H1 (cell line): ENCODE measurements around the gene KRAS. TPM values are rescaled to one million over a fixed set of nuclear protein-coding genes. Genes with fewer than 3 reads are reported as not detected.
A peak's percentile ranks its signal among the peaks of the same experiment; 100 is the strongest.

Source experiments
- CTCF ChIA-PET: fragments of 300-600 bp; sonication (Branson Sonifier 250); formaldehyde crosslinking; loops from one replicate; lab custom pipeline; 2021; ENCODE audit not compliant: partially characterized antibody; lab: Charles Lee
- POLR2A ChIA-PET: fragments of 300-600 bp; sonication (Branson Sonifier 250); formaldehyde crosslinking; loops from one replicate; lab custom pipeline; 2021; ENCODE audit warnings: inconsistent platforms; ENCODE audit not compliant: partially characterized antibody; lab: Charles Lee
- DNase-seq, 2 experiments: peaks; one replicate each; pipeline versions ENCODE4 v3.0.0 to v3.0.0-alpha.2; 2010 to 2022; ENCODE audit warnings: low spot score in 2 of 2, low read depth in 1 of 2, mixed read lengths in 1 of 2
- FAIRE-seq: peaks from 2 replicates; lab custom pipeline; 2011; peaks lifted over from hg19 to GRCh38; lab: Jason Lieb, UNC
- H2AFZ ChIP-seq: 2 replicates; pipeline ENCODE4 v1.8.1; 2012; ENCODE audit warnings: low read length, inconsistent platforms
- H2AK5ac ChIP-seq: 2 replicates; pipeline ENCODE4 v1.6.1; 2013; ENCODE audit warnings: low read depth, low read length
- H2BK120ac ChIP-seq: replicated peaks from 2 replicates; pipeline ENCODE3; 2013; ENCODE audit warnings: low read depth, low read length, inconsistent platforms
- H2BK12ac ChIP-seq: 2 replicates; pipeline ENCODE4 v1.6.1; 2013; ENCODE audit warnings: low read depth, low read length
- H2BK15ac ChIP-seq: 2 replicates; pipeline ENCODE4 v1.6.1; 2013; ENCODE audit warnings: low read length
- H2BK20ac ChIP-seq: 2 replicates; pipeline ENCODE4 v1.6.1; 2013; ENCODE audit warnings: low read length
- H2BK5ac ChIP-seq: 2 replicates; pipeline ENCODE4 v1.6.1; 2013; ENCODE audit warnings: low read depth, low read length
- H3K14ac ChIP-seq: 2 replicates; pipeline ENCODE4 v1.6.1; 2013; ENCODE audit warnings: inconsistent platforms; ENCODE audit not compliant: insufficient read length
- H3K18ac ChIP-seq: 2 replicates; pipeline ENCODE4 v1.6.1; 2013; ENCODE audit warnings: low read length; ENCODE audit errors: extremely low read depth
- H3K23ac ChIP-seq: 2 replicates; pipeline ENCODE4 v1.6.1; 2013; ENCODE audit warnings: inconsistent platforms; ENCODE audit not compliant: insufficient read length
- H3K23me2 ChIP-seq: 2 replicates; pipeline ENCODE4 v1.6.1; 2013; ENCODE audit warnings: low read depth, low read length
- H3K27ac ChIP-seq: 2 replicates; pipeline ENCODE4 v1.6.1; 2011; ENCODE audit warnings: low read depth, low read length, inconsistent platforms
- H3K27me3 ChIP-seq, 4 experiments: replicated peaks in 1 of 4; 1 replicate in 1 of 4; 2 replicates in 3 of 4; pipeline versions ENCODE4 v1.6.1 to v1.8.1; 2011 to 2013; ENCODE audit warnings: low read length in 3 of 4, mild to moderate bottlenecking in 3 of 4, inconsistent platforms in 2 of 4, mixed read lengths in 2 of 4, moderate library complexity in 1 of 4; ENCODE audit not compliant: control insufficient read depth in 3 of 4, insufficient read depth in 3 of 4; ENCODE audit errors: extremely low read depth in 1 of 4
- H3K36me3 ChIP-seq, 4 experiments: 2 replicates each; pipeline versions ENCODE4 v1.6.1 to v1.8.1; 2011 to 2013; ENCODE audit warnings: mild to moderate bottlenecking in 4 of 4, low read length in 3 of 4, moderate library complexity in 2 of 4, control low read depth in 1 of 4, inconsistent platforms in 1 of 4; ENCODE audit not compliant: insufficient read depth in 4 of 4, control insufficient read depth in 2 of 4
- H3K4ac ChIP-seq: replicated peaks from 2 replicates; pipeline ENCODE3; 2013; ENCODE audit warnings: low read length, low read depth, mixed read lengths, inconsistent platforms; ENCODE audit not compliant: insufficient read length
- H3K4me1 ChIP-seq, 4 experiments: replicated peaks in 1 of 4; 1 replicate in 1 of 4; 2 replicates in 3 of 4; pipeline versions ENCODE4 v1.6.1 to v1.8.1; 2011 to 2013; ENCODE audit warnings: low read length in 3 of 4, inconsistent platforms in 2 of 4, mixed read lengths in 1 of 4; ENCODE audit not compliant: insufficient read depth in 4 of 4, control insufficient read depth in 3 of 4
- H3K4me2 ChIP-seq, 2 experiments: 2 replicates each; pipeline versions ENCODE4 v1.6.1 to v1.8.1; 2011 to 2013; ENCODE audit warnings: low read depth in 2 of 2, low read length in 2 of 2, control low read depth in 1 of 2, inconsistent platforms in 1 of 2, mild to moderate bottlenecking in 1 of 2; ENCODE audit not compliant: insufficient read depth in 1 of 2
- H3K4me3 ChIP-seq, 4 experiments: fragments of 200-600, 300-600 bp in 1 of 4; sonication (generic), shearing (Covaris generic), sonication (Bioruptor Twin) in 1 of 4; 2 replicates each; pipeline versions ENCODE4 v1.5.1 to v1.8.1; 2011 to 2016; ENCODE audit warnings: low read length in 4 of 4, low read depth in 3 of 4, control low read depth in 2 of 4, inconsistent platforms in 2 of 4, mild to moderate bottlenecking in 2 of 4, mixed read lengths in 1 of 4, moderate library complexity in 1 of 4; ENCODE audit not compliant: insufficient read depth in 2 of 4; ENCODE audit errors: extremely low read depth in 1 of 4
- H3K56ac ChIP-seq: replicated peaks from 2 replicates; pipeline ENCODE3; 2013; ENCODE audit warnings: low read depth, mild to moderate bottlenecking, mixed read lengths, low read length, inconsistent platforms; ENCODE audit not compliant: insufficient read length
- H3K79me1 ChIP-seq: 2 replicates; pipeline ENCODE4 v1.6.1; 2013; ENCODE audit warnings: low read depth, low read length, control low read depth
- H3K79me2 ChIP-seq, 2 experiments: 2 replicates each; pipeline versions ENCODE4 v1.6.1 to v1.8.1; 2012 to 2013; ENCODE audit warnings: low read length in 2 of 2, mild to moderate bottlenecking in 2 of 2, inconsistent platforms in 1 of 2; ENCODE audit not compliant: insufficient read depth in 2 of 2, control insufficient read depth in 1 of 2
- H3K9ac ChIP-seq, 4 experiments: replicated peaks in 1 of 4; 1 replicate in 1 of 4; 2 replicates in 3 of 4; pipeline versions ENCODE4 v1.6.1 to v1.8.1; 2011 to 2013; ENCODE audit warnings: low read depth in 3 of 4, low read length in 3 of 4, control low read depth in 2 of 4, mild to moderate bottlenecking in 2 of 4, moderate library complexity in 2 of 4, inconsistent platforms in 1 of 4; ENCODE audit errors: extremely low read depth in 1 of 4
- H3K9me3 ChIP-seq, 2 experiments: 2 replicates each; pipeline versions ENCODE4 v1.6.1 to v1.8.1; 2012 to 2013; ENCODE audit warnings: mild to moderate bottlenecking in 2 of 2, moderate library complexity in 2 of 2, control low read depth in 1 of 2, inconsistent platforms in 1 of 2, low read depth in 1 of 2, low read length in 1 of 2, mixed read lengths in 1 of 2; ENCODE audit not compliant: insufficient read depth in 2 of 2
- H4K20me1 ChIP-seq, 2 experiments: replicated peaks in 1 of 2; 2 replicates each; pipeline versions ENCODE3 to v1.8.1; 2011 to 2013; ENCODE audit warnings: inconsistent platforms in 2 of 2, low read length in 2 of 2, mild to moderate bottlenecking in 1 of 2; ENCODE audit not compliant: insufficient read depth in 2 of 2, control insufficient read depth in 1 of 2
- H4K5ac ChIP-seq: 2 replicates; pipeline ENCODE4 v1.6.1; 2013; ENCODE audit warnings: low read length, low read depth, mixed read lengths, inconsistent platforms; ENCODE audit not compliant: insufficient read length
- H4K8ac ChIP-seq: 2 replicates; pipeline ENCODE4 v1.8.0; 2013; ENCODE audit warnings: mild to moderate bottlenecking, moderate library complexity, low read length, inconsistent platforms; ENCODE audit not compliant: insufficient read depth; ENCODE audit errors: extremely low read depth
- H4K91ac ChIP-seq: replicated peaks from 2 replicates; pipeline ENCODE3; 2013; ENCODE audit warnings: low read length, mixed read lengths, inconsistent platforms; ENCODE audit not compliant: insufficient read length
- EP300 ChIP-seq, 2 experiments: IDR thresholded peaks; 1 replicate in 1 of 2; 2 replicates in 1 of 2; pipeline ENCODE4 v1.6.1; 2011 to 2012; ENCODE audit warnings: low read depth in 2 of 2, low read length in 2 of 2, mild to moderate bottlenecking in 2 of 2, borderline replicate concordance in 1 of 2, inconsistent platforms in 1 of 2, moderate library complexity in 1 of 2
- HDAC6 ChIP-seq: IDR thresholded peaks from one replicate; pipeline ENCODE4 v1.7.1; 2012; ENCODE audit warnings: low read depth, mild to moderate bottlenecking, inconsistent platforms, low read length, moderate library complexity
- JUND ChIP-seq: IDR thresholded peaks from 2 replicates; pipeline ENCODE4 v1.6.1; 2011; ENCODE audit warnings: mild to moderate bottlenecking, improper control_type of control experiment, low read length
- POLR2AphosphoS5 ChIP-seq: IDR thresholded peaks from 2 replicates; pipeline ENCODE4 v1.6.1; 2011; ENCODE audit warnings: low read depth, low read length
- RAD21 ChIP-seq, 2 experiments: IDR thresholded peaks in 1 of 2; conservative IDR thresholded peaks in 1 of 2; 2 replicates each; pipeline ENCODE4 v1.6.1; 2011; ENCODE audit warnings: low read depth in 2 of 2, low read length in 2 of 2, improper control_type of control experiment in 1 of 2, inconsistent platforms in 1 of 2, mild to moderate bottlenecking in 1 of 2, moderate library complexity in 1 of 2
- SIN3A ChIP-seq, 2 experiments: IDR thresholded peaks in 1 of 2; conservative IDR thresholded peaks in 1 of 2; 2 replicates each; pipeline ENCODE4 v1.6.1; 2011 to 2012; ENCODE audit warnings: low read length in 2 of 2, improper control_type of control experiment in 1 of 2, low read depth in 1 of 2, mild to moderate bottlenecking in 1 of 2
- SP4 ChIP-seq: IDR thresholded peaks from 2 replicates; pipeline ENCODE4 v1.6.1; 2012; ENCODE audit warnings: low read length, inconsistent platforms
- SRF ChIP-seq: IDR thresholded peaks from 2 replicates; pipeline ENCODE4 v1.6.1; 2011; ENCODE audit warnings: mild to moderate bottlenecking, low read depth, low read length, moderate library complexity
- USF2 ChIP-seq: IDR thresholded peaks from 2 replicates; pipeline ENCODE4 v1.6.1; 2011; ENCODE audit warnings: low read length, improper control_type of control experiment
- WGBS, 2 experiments: shearing (Covaris generic) in 1 of 2; methylation state at CpG; one replicate each; pipeline versions ENCODE4 v1.1.6 to v1.1.7; 2013 to 2015; ENCODE audit warnings: low lambda C conversion rate in 2 of 2, mixed read lengths in 2 of 2, inconsistent platforms in 1 of 2, low coverage in 1 of 2, missing lambda C conversion rate in 1 of 2; ENCODE audit not compliant: insufficient replicate concordance in 2 of 2, insufficient coverage in 1 of 2, insufficient read length in 1 of 2; ENCODE audit errors: extremely low coverage in 1 of 2, missing lambda C conversion rate in 1 of 2; 5-methylcytosine and 5-hydroxymethylcytosine counted together
- polyA plus RNA-seq, 7 experiments: library from polyadenylated mRNA; depleted of rRNA in 3 of 7; stranded (reverse) in 5 of 7; unstranded in 2 of 7; fragments of >200 nt in 5 of 7; fragments of 200-250 nt in 2 of 7; gene quantifications; 1 replicate in 5 of 7; 2 replicates in 1 of 7; 4 replicates in 1 of 7; pipeline versions ENCODE4 v1.2.1 to v1.2.3, GENCODE V29; 2011 to 2013; ENCODE audit warnings: missing spikeins in 2 of 7, mixed read lengths in 2 of 7
- total RNA-seq: library from RNA; stranded (reverse); fragmentation: NEBNext Ultra II Directional; extraction: Animal tissue kit (Norgen Biotek cat#: 25700); gene quantifications from 2 replicates; pipeline ENCODE4 v1.2.1, GENCODE V29; 2021

Gene KRAS
- total and polyA plus RNA-seq, 2 of the 8 experiments (the other 6 are each of a cell fraction or from before 2014, with no cell fraction given): 24.8 to 64.6 TPM

GRCh38 chr12:25249931-25250738, 594 bp downstream of the KRAS start:
- FAIRE-seq (no peak), DNase-seq (peak in 1 of 2 experiments; percentile 63)
- peak overlapping the region; percentile 47 for H2AK5ac ChIP-seq
- H2BK12ac ChIP-seq: peak overlapping the region; percentile 82; the same call in 1 of the 2 replicates
- H3K4me2 ChIP-seq: peak overlapping the region; percentile 64 to 79
- no peaks in the 10 kb centered on the region; the same call in 1 of the 2 replicates for H3K79me1 ChIP-seq
- no peak overlapping the region for H4K91ac ChIP-seq
- no peak overlapping the region for H3K23ac ChIP-seq
- peak overlapping the region; percentile 85; the same call in 1 of the 2 replicates for H3K18ac ChIP-seq
- H3K9ac ChIP-seq: peak overlapping the region; percentile 64 to 95 (median 82)
- peaks cover 0 to 5% (median 3%) of the 10 kb centered on the region in 4 experiments; a peak in 4 of 7 replicates for H3K4me1 ChIP-seq
- H4K20me1 ChIP-seq: peaks cover 5 to 7% of the 10 kb centered on the region in 2 experiments
- CTCF ChIA-PET: no interaction called here
- no peak overlapping the region for H2BK15ac ChIP-seq
- peaks cover 0 to 5% (median 0%) of the 10 kb centered on the region in 4 experiments; a peak in 1 of 8 replicates for H3K36me3 ChIP-seq
- no peaks in the 10 kb centered on the region for H3K27me3 ChIP-seq
- peak overlapping the region; percentile 53 for H3K27ac ChIP-seq
- H2BK20ac ChIP-seq: no peak overlapping the region
- H3K9me3 ChIP-seq: no peaks in the 10 kb centered on the region
- H2BK5ac ChIP-seq: peak overlapping the region; percentile 93
- peak overlapping the region; percentile 90 for H3K4ac ChIP-seq
- peaks cover 10 to 49% of the 10 kb centered on the region in 2 experiments for H3K79me2 ChIP-seq
- WGBS, 2 experiments: 1% methylated on average over 11 of the region's 56 CpGs; no CpG with 5 or more reads in 1 of the 2 experiments
- H3K14ac ChIP-seq: no peak overlapping the region
- H3K23me2 ChIP-seq: peaks cover 5% of the 10 kb centered on the region; the same call in 1 of the 2 replicates
- H3K4me3 ChIP-seq: peak overlapping the region; percentile 77 to 91 (median 84)
- no peak overlapping the region for H3K56ac ChIP-seq
- peak overlapping the region; percentile 55 for H2AFZ ChIP-seq
- POLR2A ChIA-PET: interaction anchor here (0.9 to 1.8 kb wide), 3 partner anchors 9 to 61 kb away, joined by 3 to 12 read pairs (median 8); partner anchors contain the start of genes DNAI7 and ETFRF1
- peak overlapping the region; percentile 78 for H4K5ac ChIP-seq
- H4K8ac ChIP-seq: peak overlapping the region; percentile 84
- H2BK120ac ChIP-seq: no peak overlapping the region
- TF ChIP-seq SRF (no peak), EP300 (IDR thresholded peaks at IDR 0.05; ENCODE audit: borderline replicate concordance in 1 of 2, low read depth in 2 of 2, low read length in 2 of 2) (no peak), RAD21 (IDR thresholded peaks at IDR 0.05 in 1 of 2, conservative IDR thresholded peaks at IDR 0.05 in 1 of 2; ENCODE audit: low read depth in 2 of 2, low read length in 2 of 2) (no peak), SIN3A (conservative IDR thresholded peaks at IDR 0.05 in 1 of 2, IDR thresholded peaks at IDR 0.05 in 1 of 2; ENCODE audit: low read depth in 1 of 2, low read length in 2 of 2) (0 out of 4 replicates have a peak, but pooled peaks of 1 of the 2 experiments have one; percentile 35), USF2 (no peak), SP4 (no peak), JUND (no peak), POLR2AphosphoS5 (no peak), HDAC6 (no peak)
